Esophagus (tissue), 2 donors: ENCODE results near the gene SMIM27. TPM values are rescaled to one million over a fixed set of nuclear protein-coding genes. Genes with fewer than 3 reads are reported as not detected.
A peak's percentile ranks its signal among the peaks of the same experiment; 100 is the strongest.
"Not testable (repeated sequence)": the region's sequence is repeated elsewhere in the genome, so short reads cannot be mapped to it uniquely, and the experiment has no call there.

Experiments
- H3K27ac ChIP-seq, 2 donors: one replicate each; pipeline ENCODE4 v1.5.1; 2013; ENCODE audit warnings: low read depth in 2 of 2, mild to moderate bottlenecking in 2 of 2, inconsistent platforms in 1 of 2, low read length in 1 of 2, moderate library complexity in 1 of 2
- H3K27me3 ChIP-seq, 2 donors: one replicate each; pipeline ENCODE4 v1.6.1; 2013; ENCODE audit warnings: low read length in 2 of 2, control low read depth in 1 of 2, mild to moderate bottlenecking in 1 of 2; ENCODE audit not compliant: insufficient read depth in 2 of 2, control insufficient read depth in 1 of 2
- H3K36me3 ChIP-seq, 2 donors: one replicate each; pipeline ENCODE4 v1.6.1; 2013; ENCODE audit warnings: low read length in 1 of 2; ENCODE audit not compliant: control insufficient read depth in 2 of 2, insufficient read depth in 2 of 2
- H3K4me1 ChIP-seq, 2 donors: one replicate each; pipeline ENCODE4 v1.6.1; 2013; ENCODE audit warnings: low read length in 1 of 2; ENCODE audit not compliant: control insufficient read depth in 2 of 2, insufficient read depth in 2 of 2
- H3K4me3 ChIP-seq, 2 donors: one replicate each; pipeline ENCODE4 v1.5.1; 2013; ENCODE audit warnings: low read length in 2 of 2, mild to moderate bottlenecking in 2 of 2, low read depth in 1 of 2, moderate library complexity in 1 of 2
- H3K9me3 ChIP-seq, 2 donors: one replicate each; pipeline ENCODE4 v1.6.1; 2013; ENCODE audit warnings: mild to moderate bottlenecking in 2 of 2, low read depth in 1 of 2, low read length in 1 of 2, moderate library complexity in 1 of 2; ENCODE audit not compliant: control insufficient read depth in 2 of 2, insufficient read depth in 1 of 2
- WGBS, 2 donors: extraction: QIAGEN DNeasy Blood & Tissue Kit; methylation state at CpG; one replicate each; pipeline ENCODE4 v1.1.7; 2013; 5-methylcytosine and 5-hydroxymethylcytosine counted together
- polyA plus RNA-seq, 2 donors: library from polyadenylated mRNA; stranded (reverse); fragments of 200-250 nt; gene quantifications; one replicate each; pipeline ENCODE4 v1.2.3, GENCODE V29; 2013
- donor health status: healthy with polysubstance abuse.
- donor health status: Bipolar disorder and iron deficiency.

The SMIM27 gene, protein sequence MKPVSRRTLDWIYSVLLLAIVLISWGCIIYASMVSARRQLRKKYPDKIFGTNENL
- 1 to 10 TPM; 4.4 to 5.4 TPM for polyA plus RNA-seq

DNA sequence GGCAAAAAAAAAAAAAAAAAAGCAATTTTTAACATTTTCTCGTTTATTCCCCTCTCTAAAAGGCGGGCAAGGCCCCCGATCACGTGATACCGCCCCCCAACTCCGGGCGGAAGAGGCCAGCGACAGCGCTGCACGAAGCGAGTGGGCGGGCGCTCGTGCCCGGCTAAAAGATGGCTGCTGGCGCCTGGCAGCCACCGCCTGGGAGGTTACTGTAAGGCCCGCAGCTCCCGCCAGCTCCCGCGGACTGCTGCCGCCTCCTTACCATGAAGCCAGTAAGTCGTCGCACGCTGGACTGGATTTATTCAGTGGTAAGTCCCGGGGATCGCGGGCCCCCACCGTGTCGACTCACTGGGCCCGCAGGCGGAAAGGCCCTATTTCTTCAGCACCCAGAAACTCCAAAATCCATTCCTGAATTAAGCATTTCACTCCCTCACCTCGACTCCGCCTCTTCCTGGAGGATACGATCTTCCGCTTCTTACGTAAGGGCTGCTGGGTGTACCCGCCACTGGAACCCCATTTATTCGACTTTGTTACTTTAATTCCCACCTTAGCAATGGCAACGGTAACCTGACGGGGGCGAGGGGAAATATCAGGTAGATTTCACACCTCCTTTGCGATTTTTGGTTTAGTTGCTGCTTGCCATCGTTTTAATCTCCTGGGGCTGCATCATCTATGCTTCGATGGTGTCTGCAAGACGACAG lies at the start of gene SMIM27, which contains the start of gene TOPORS:
TSS of gene SMIM27 (plus strand) at position 156 of the 701 bp plus-strand sequence. CDS start at position 264, 108 bp downstream.
TSS of gene TOPORS (minus strand) at position 415 of the 701 bp plus-strand sequence. CDS start at position 265, 150 bp downstream.
- no peaks in the 10 kb centered on the region for H3K4me1 ChIP-seq
- no peaks in the 10 kb centered on the region for H3K27me3 ChIP-seq
- H3K27ac ChIP-seq: peak within 1 kb of the TSS; percentile 97 to 100
- H3K36me3 ChIP-seq: no peaks in the 10 kb centered on the region
- WGBS, 2 donors: 0% methylated on average over 46 of the region's 46 CpGs
- H3K9me3 ChIP-seq: no peaks in the 10 kb centered on the region
- peak within 1 kb of the TSS; percentile 83 to 99 for H3K4me3 ChIP-seq

DNA sequence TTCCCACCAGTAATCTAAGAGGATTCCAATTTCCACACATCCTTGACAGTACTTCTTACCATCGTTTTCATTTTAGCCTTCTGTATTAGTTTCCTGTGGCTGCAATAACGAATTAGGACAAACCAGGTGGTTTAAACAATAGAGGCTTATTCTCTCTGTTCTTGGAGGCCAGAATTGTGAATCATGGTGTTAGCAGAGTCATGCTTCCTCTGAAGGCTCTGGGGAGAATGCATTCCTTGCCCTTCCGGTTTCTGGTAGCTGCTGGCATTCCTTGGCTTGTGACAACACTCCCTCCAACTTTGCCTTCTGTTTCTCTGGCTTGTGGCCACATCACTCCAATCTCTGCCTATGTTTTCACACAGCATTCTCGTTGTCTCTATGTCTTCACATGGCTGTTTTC lies 49.7 kb upstream of the SMIM27 start:
- Histone ChIP-seq H3K4me1 (peaks cover 0 to 2% of the 10 kb centered on the region in 2 donors), H3K36me3 (no peaks in the 10 kb centered on the region), H3K27ac (peak overlapping the region; percentile 38 to 67), H3K4me3 (no peak overlapping the region), H3K9me3 (no peaks in the 10 kb centered on the region), H3K27me3 (no peaks in the 10 kb centered on the region)
- WGBS, 2 donors: 37 to 54% methylated on average over 4 of the region's 4 CpGs

DNA sequence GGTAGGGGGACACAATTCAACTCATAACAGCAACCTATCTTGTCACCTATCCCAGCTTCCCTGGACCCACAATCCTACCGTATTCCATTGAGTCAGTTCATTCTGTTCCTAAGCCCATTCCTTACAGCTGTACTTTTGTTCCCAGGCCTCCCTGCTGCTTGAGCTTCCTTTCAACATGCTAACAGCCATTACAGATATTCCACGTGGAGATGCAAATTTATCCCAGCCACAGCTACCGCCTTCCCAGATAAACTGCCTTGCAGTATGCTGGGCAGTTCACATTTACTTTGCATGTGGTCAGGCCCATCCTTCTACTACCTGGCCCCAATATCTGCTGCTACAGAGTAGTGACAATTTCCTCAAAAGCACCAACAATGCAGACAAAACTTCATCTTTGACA lies 49.1 kb upstream of the SMIM27 start:
- H3K36me3 ChIP-seq: no peaks in the 10 kb centered on the region
- H3K27me3 ChIP-seq: no peaks in the 10 kb centered on the region
- WGBS, 2 donors: 90 to 92% methylated on average over 3 of the region's 3 CpGs
- H3K4me1 ChIP-seq: peaks cover 0 to 2% of the 10 kb centered on the region in 2 donors
- H3K4me3 ChIP-seq: no peak overlapping the region
- H3K27ac ChIP-seq: peak overlapping the region; percentile 49 to 67
- no peaks in the 10 kb centered on the region for H3K9me3 ChIP-seq

DNA sequence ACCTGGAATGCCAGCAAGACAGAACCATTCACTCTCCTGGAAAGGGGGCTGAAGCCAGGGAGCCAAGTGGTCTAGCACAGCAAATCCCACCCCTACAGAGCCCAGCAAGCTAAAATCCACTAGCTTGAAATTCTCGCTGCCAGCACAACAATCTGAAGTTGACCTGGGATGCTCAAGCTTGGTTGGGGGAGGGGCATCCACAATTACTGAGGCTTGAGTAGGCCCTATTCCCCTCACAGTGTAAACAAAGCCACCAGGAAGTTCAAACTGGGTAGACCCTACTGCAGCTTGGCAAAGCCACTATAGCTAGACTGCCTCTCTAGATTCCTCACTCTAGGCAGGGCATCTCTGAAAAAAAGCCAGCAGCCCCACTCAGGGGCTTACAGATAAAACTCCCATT lies 43.4 kb upstream of the SMIM27 start:
- Histone ChIP-seq H3K4me3 (no peak overlapping the region), H3K4me1 (peaks cover 0 to 8% of the 10 kb centered on the region in 2 donors), H3K27me3 (no peaks in the 10 kb centered on the region), H3K27ac (no peak overlapping the region), H3K36me3 (no peaks in the 10 kb centered on the region), H3K9me3 (no peaks in the 10 kb centered on the region)
- WGBS, 2 donors: 95 to 98% methylated on average over 1 of the region's 1 CpG

DNA sequence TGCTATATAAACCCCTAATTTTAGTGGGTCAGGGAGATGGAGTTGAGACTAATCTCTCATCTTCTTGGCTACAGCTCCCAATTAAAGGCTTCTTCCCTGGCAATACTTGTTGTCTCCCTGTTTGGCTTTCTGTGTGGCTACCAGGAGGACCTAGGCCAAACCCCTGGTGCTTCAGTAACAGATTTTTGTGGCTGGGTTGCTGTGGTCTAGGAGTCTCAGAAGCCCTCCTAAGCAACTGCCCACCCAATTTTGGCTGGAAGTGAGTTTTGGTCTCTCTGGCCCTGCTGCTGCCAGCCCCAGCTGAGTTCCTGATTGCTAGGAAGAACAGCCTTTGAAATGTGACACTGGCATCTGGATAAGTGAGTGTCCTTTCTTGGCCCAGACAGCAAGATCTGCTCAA lies 35.9 kb upstream of the SMIM27 start:
- Histone ChIP-seq H3K4me3 (no peak overlapping the region), H3K4me1 (peaks cover 0 to 3% of the 10 kb centered on the region in 2 donors), H3K36me3 (no peaks in the 10 kb centered on the region), H3K27me3 (no peaks in the 10 kb centered on the region), H3K9me3 (no peaks in the 10 kb centered on the region), H3K27ac (peak overlapping the region; percentile 55 to 81)

DNA sequence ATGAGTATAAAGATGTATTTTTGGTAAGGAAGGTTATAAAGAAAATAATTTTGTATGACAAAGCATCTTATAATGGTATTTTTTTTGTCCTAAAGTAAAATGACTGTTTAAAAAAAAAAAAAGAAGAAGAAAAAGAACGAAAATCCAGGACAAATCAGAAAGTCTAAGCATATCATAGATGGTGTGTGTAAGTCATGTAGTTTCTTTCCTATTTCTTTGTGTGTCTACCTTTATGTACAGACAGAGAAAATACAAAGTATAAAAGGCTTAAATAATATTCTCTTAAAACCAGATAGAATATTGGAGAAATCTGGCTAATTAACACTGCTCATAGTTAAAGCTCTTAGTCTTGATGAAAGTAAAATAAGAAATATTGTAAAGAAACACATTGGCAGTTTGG lies 33.9 kb upstream of the SMIM27 start:
- H3K9me3 ChIP-seq: no peaks in the 10 kb centered on the region
- H3K4me1 ChIP-seq: peaks cover 0 to 3% of the 10 kb centered on the region in 2 donors
- WGBS, 2 donors: 94% methylated on average over 1 of the region's 1 CpG
- no peak overlapping the region for H3K27ac ChIP-seq
- no peaks in the 10 kb centered on the region for H3K36me3 ChIP-seq
- H3K4me3 ChIP-seq: no peak overlapping the region
- H3K27me3 ChIP-seq: no peaks in the 10 kb centered on the region

DNA sequence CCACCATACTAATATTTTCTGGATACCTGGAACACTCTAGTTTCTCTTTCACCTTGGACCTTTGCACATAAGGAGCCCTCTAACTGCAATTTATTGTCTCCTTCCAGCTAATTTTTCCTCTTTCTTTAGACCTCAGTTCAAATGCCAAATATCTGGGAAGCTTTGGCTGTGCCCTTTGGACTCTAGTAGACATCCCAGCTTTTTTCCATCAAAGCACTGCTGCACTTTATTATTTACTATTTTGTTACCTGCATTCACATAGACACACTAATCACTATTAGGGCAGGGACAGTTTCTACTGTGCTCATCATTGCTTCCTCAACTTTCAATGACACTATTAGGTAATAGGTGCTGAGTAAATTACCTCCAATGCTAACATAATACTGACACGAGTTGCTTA lies 28.2 kb upstream of the SMIM27 start:
- Histone ChIP-seq H3K27ac (no peak overlapping the region), H3K27me3 (no peaks in the 10 kb centered on the region), H3K4me3 (no peak overlapping the region), H3K9me3 (no peaks in the 10 kb centered on the region), H3K36me3 (no peaks in the 10 kb centered on the region), H3K4me1 (peaks cover 0 to 3% of the 10 kb centered on the region in 2 donors)
- WGBS, 2 donors: 45 to 55% methylated on average over 1 of the region's 1 CpG

DNA sequence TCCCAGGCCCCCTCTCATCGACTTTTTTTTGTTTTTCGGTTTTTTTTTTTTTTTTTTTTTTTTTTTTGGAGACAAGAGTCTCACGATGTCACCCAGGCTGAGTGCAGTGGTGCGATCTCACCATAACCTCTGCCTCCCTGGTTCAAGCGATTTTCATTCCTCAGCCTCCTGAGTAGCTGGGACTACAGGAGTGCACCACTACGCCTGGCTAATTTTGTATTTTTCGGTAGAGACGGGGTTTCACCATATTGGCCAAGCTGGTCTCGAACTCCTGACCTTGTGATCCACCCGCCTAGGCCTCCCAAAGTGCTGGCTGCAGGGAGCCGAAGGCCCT lies 27.6 kb upstream of the SMIM27 start:
- Histone ChIP-seq H3K4me3 (peak overlapping the region in 1 of 2 donors; percentile 92), H3K27ac (peak overlapping the region; percentile 20 to 69)
- H3K9me3 ChIP-seq, H3K36me3 ChIP-seq, H3K27me3 ChIP-seq, H3K4me1 ChIP-seq: not testable (repeated sequence)
- 80 to 83% methylated on average over 11 of the region's 11 CpGs for WGBS, 2 donors

DNA sequence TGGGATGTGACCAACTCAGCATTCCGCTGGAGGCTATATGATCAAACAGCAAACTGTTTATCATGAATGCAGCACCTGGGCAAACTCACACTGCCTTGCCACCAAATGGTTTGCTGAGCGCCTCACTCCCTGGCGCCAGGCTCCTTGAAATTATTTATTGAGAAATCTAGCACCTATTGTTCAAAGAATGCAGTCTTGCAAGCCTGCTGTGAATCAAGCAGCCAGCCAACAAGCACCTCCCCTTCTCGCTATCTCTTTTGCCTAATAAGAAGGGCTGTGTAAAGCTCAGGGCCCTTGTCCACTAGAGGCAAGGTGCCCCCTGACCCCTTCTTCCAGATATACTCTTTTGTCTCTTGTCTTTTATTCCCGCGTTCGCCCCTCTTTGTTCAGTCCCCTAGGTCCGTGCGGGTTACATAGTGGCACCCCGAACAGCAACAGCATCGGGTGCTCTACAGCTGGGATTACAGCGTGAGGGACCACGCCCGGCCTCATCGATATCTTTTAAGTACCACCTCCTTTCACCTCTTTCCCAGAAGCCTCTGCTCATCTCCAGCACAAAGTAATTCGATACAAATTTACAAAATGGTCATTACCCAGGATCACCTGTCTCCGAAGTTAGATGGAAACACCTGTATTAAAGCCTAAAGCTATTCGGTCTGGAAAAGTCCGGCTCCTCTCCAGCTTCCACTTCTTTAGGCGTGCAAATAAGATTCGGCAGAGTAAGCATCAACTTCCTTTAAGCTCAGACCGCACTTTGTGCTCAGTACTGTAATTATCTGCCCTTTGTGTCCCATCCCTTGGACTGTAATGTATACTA lies 27.0 kb upstream of the SMIM27 start:
- H3K4me1 ChIP-seq: peaks cover 0 to 3% of the 10 kb centered on the region in 2 donors
- no peaks in the 10 kb centered on the region for H3K36me3 ChIP-seq
- H3K27ac ChIP-seq: peak overlapping the region; percentile 69 to 95
- WGBS, 2 donors: 16 to 25% methylated on average over 22 of the region's 22 CpGs
- H3K9me3 ChIP-seq: no peaks in the 10 kb centered on the region
- peak overlapping the region; percentile 59 to 92 for H3K4me3 ChIP-seq
- H3K27me3 ChIP-seq: no peaks in the 10 kb centered on the region
